Subcutaneous adipose tissue (tissue), 4 donors: ENCODE measurements around the gene EGFL8. TPM values are rescaled to one million over a fixed set of nuclear protein-coding genes. Genes with fewer than 3 reads are reported as not detected.

ENCODE experiments used
- total RNA-seq, 4 donors: library from RNA; depleted of rRNA; stranded (reverse); fragments of >200 nt; gene quantifications; one replicate each; pipeline ENCODE4 v1.1.0, GENCODE V29; 2016
- TF ChIP-seq, protein P1 (sequence below): fragments of 450-650 bp; IDR thresholded peaks from one replicate; pipeline ENCODE4 v1.5.1; 2016; ENCODE audit warnings: low read depth, mild to moderate bottlenecking, control low read depth, antibody characterized with exemption, moderate library complexity

Gene EGFL8
- total RNA-seq, 4 donors from 2014 or later = 2.3 to 13.0 (median 5.6) TPM

GRCh38 chr6:32200711-32201475 is 36.5 kb downstream of the EGFL8 start:
- TF ChIP-seq, protein P1, sequence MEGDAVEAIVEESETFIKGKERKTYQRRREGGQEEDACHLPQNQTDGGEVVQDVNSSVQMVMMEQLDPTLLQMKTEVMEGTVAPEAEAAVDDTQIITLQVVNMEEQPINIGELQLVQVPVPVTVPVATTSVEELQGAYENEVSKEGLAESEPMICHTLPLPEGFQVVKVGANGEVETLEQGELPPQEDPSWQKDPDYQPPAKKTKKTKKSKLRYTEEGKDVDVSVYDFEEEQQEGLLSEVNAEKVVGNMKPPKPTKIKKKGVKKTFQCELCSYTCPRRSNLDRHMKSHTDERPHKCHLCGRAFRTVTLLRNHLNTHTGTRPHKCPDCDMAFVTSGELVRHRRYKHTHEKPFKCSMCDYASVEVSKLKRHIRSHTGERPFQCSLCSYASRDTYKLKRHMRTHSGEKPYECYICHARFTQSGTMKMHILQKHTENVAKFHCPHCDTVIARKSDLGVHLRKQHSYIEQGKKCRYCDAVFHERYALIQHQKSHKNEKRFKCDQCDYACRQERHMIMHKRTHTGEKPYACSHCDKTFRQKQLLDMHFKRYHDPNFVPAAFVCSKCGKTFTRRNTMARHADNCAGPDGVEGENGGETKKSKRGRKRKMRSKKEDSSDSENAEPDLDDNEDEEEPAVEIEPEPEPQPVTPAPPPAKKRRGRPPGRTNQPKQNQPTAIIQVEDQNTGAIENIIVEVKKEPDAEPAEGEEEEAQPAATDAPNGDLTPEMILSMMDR = no peak

- TF ChIP-seq, protein P1 = no peak
Measured at GRCh38 chr6:32202186-32202585, 37.8 kb downstream of the EGFL8 start.

DNA sequence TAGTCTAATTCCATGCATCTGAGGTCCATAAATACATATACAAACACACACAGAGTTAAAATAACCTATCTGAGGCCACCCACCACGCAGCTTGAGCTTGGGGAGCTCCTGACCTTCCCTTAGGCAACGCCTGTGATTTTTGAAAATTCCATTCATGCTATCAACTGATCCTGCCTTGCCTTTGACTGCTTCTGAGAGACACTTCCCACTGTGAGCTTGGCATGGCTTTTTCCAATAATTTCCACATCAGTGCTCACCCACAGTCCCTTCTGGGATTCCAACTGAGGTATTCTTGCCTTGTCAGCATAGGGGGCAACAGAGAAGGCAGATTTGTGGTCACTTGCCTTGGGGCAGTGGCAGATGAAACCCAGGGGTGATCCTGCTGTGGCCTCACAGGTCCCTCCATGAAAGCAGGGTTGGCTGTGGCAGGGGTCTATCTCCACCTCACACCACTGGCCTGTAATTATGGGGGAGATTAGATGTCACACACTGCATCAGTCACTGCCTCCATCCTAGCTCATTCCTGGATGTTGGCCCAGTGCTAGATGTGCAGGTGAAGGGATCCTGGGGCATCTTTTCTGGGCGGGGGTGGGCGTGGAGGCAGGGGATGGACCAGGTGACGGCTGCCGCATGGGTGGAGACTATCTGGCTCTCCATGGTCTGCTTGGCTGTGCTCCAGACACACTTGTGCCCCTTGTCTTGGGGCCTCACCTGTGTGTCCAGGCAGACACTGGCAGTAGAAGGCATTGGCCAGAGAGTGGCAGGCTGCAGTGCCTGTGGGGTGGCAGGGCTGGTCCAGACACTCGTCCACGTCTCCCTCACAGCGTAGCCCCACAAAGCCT is 39.3 kb downstream of the EGFL8 start:
- TF ChIP-seq, protein P1 = no peak

GRCh38 chr6:32204268-32204715 is 39.9 kb downstream of the EGFL8 start:
- TF ChIP-seq, protein P1 = no peak

GRCh38 chr6:32208996-32209395 is 44.6 kb downstream of the EGFL8 start:
- TF ChIP-seq, protein P1 = no peak

DNA sequence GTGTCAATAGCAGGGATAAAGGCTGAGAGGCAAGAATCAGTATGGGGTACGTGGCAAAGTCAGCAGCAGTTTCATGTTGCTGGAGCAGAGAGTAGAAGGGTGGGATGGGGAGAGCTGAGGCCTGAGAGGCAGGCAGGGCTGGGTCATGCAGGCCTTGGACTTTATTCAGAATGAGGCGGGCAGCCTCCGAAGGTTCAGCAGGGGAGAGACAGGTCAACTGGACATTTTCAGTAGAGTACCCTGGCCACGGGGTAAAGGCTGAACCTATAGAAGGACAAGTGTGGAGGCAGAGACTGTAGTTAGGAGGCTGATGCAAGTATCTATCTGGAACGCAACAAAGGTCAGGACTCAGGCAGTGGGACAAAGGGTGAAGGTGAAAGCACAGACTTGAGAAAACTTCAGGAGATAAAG is 45.8 kb downstream of the EGFL8 start:
- TF ChIP-seq, protein P1 = no peak
